ENCODE data around the gene ATP6V1G2. TPM values are rescaled to one million over a fixed set of nuclear protein-coding genes. Genes with fewer than 3 reads are reported as not detected.

Gene ATP6V1G2
- total RNA-seq, 1 donor from 2014 or later = 5.1 TPM

DNA sequence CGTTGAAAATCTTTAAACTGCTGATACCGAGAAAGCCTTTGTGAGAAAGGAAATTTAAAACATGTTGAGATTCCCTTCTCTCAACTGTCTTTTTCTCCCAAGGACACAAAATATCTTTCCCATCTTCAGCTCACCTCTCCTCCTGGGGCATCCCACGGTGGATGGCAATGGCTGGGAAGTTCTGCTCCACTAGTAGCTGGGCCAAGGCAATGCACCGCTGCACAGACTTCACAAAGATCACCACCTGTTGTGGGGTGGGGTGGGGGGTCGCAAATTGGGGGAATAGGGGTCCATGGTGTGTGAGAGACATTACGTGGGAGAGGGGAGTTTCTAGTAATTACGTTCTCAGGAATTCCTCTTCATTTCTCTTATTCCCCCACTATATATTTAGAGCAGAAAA, 15.2 kb downstream of the ATP6V1G2 start:
- Mint-ChIP-seq H3K27me3 (ENCODE audit: low read depth) (peaks cover 9% of the 10 kb centered on the region), H3K9me3 (no peaks in the 10 kb centered on the region), H3K4me1 (peaks cover 31% of the 10 kb centered on the region), H3K4me3 (no peak overlapping the region), H3K36me3 (ENCODE audit: low read depth) (peaks cover 43% of the 10 kb centered on the region), H3K27ac (ENCODE audit: unreplicated experiment) (no peak overlapping the region)
- no peak for DNase-seq (ENCODE audit: low read depth, low spot score)
- TF ChIP-seq, protein P1, sequence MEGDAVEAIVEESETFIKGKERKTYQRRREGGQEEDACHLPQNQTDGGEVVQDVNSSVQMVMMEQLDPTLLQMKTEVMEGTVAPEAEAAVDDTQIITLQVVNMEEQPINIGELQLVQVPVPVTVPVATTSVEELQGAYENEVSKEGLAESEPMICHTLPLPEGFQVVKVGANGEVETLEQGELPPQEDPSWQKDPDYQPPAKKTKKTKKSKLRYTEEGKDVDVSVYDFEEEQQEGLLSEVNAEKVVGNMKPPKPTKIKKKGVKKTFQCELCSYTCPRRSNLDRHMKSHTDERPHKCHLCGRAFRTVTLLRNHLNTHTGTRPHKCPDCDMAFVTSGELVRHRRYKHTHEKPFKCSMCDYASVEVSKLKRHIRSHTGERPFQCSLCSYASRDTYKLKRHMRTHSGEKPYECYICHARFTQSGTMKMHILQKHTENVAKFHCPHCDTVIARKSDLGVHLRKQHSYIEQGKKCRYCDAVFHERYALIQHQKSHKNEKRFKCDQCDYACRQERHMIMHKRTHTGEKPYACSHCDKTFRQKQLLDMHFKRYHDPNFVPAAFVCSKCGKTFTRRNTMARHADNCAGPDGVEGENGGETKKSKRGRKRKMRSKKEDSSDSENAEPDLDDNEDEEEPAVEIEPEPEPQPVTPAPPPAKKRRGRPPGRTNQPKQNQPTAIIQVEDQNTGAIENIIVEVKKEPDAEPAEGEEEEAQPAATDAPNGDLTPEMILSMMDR (conservative IDR thresholded peaks at IDR 0.05) = no peak

DNA sequence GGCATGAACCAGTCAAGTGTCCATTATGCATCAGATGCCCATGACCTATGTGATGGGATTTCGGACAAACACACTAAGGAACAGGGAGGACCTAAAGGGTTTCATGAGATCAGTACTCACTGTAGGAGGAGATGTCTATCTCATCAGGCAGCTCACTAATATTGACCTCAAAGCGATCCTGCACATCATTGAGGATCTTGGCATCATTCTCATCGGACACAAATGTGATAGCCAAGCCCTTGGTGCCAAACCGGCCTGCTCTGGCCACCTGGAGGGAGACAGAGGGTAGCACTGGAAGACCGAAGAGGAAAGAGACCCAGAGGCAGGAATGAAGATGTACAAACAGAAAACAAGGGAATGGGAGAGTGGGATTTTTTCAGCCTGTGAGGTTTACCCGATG, 15.7 kb downstream of the ATP6V1G2 start:
- H3K4me3 Mint-ChIP-seq = peak overlapping the region; percentile 29
- H3K27me3 Mint-ChIP-seq (ENCODE audit: low read depth) = peaks cover 9% of the 10 kb centered on the region
- H3K36me3 Mint-ChIP-seq (ENCODE audit: low read depth) = peaks cover 38% of the 10 kb centered on the region
- no peaks in the 10 kb centered on the region for H3K9me3 Mint-ChIP-seq
- no peak for DNase-seq (ENCODE audit: low read depth, low spot score)
- no peak overlapping the region for H3K27ac Mint-ChIP-seq (ENCODE audit: unreplicated experiment)
- peaks cover 26% of the 10 kb centered on the region for H3K4me1 Mint-ChIP-seq
- TF ChIP-seq, protein P1 (conservative IDR thresholded peaks at IDR 0.05) = no peak

DNA sequence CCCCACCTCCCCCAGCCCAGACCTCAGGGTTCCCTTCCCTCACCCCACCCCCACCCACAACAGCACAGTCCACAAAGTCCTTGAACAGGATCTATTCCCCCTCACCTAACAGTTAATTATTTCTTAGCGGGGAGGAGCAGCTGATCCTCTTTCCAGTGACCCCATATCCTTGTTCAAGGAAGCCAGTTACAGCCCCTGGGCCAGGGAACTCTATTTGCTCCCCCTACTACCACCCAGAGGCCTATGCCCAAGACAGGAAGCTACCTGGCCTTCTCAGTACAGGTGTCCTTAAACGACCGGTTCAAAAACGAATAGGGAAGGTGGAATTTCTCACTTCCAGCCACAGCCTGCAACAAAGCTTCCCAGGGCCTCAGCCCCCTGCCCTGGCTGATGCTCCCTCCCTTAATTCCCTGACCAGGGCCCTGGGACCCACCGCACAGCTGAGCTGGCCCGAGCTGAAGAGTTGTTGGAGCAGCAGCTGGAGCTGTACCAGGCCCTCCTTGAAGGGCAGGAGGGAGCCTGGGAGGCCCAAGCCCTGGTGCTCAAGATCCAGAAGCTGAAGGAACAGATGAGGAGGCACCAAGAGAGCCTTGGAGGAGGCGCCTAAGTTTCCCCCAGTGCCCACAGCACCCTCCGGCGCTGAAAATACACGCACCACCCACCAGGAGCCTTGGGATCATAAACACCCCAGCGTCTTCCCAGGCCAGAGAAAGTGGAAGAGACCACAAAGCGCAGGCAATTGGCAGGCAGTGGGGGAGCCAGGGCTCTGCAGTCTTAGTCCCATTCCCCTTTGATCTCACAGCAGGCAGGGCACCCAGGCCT, 16.9 kb downstream of the ATP6V1G2 start:
- DNase-seq (ENCODE audit: low read depth, low spot score) = no peak
- TF ChIP-seq, protein P1 (conservative IDR thresholded peaks at IDR 0.05) = no peak
- Mint-ChIP-seq H3K27ac (ENCODE audit: unreplicated experiment) (no peak overlapping the region), H3K36me3 (ENCODE audit: low read depth) (peaks cover 29% of the 10 kb centered on the region), H3K4me3 (peak overlapping the region; percentile 47), H3K9me3 (no peaks in the 10 kb centered on the region), H3K4me1 (peaks cover 19% of the 10 kb centered on the region), H3K27me3 (ENCODE audit: low read depth) (peaks cover 9% of the 10 kb centered on the region)

DNA sequence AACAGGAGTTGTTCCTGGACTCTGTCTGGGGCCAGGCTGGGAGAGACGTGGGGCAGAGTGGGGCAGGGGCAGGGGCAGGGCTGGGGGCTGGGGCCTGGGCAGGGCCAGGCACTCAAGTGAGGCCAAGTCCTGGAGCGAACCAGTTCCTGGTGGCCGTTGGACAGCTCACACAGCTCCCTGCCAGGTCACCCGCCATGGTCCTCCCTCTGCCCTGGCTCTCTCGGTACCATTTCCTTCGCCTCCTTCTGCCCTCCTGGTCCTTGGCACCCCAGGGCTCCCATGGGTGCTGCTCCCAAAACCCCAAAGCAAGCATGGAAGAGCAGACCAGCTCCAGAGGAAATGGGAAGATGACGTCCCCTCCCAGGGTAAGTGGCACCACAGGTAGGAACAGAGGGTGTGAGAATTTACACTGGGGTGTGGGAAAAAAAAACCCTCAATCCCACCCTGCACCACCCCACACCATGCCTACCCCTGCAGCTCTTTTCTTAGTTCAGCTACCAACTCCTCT, 17.5 kb downstream of the ATP6V1G2 start, which contains the start of gene MCCD1:
TSS of gene MCCD1 (plus strand) at position 142 of the 508 bp plus-strand sequence. CDS start at position 195, 53 bp downstream.
- peak within 1 kb of the TSS; percentile 38 for H3K27ac Mint-ChIP-seq (ENCODE audit: unreplicated experiment)
- TF ChIP-seq, protein P1 (conservative IDR thresholded peaks at IDR 0.05) = no peak
- peaks cover 9% of the 10 kb centered on the region for H3K27me3 Mint-ChIP-seq (ENCODE audit: low read depth)
- H3K4me1 Mint-ChIP-seq = peaks cover 19% of the 10 kb centered on the region
- peak within 1 kb of the TSS; percentile 69 for H3K4me3 Mint-ChIP-seq
- no peak for DNase-seq (ENCODE audit: low read depth, low spot score)
- no peaks in the 10 kb centered on the region for H3K9me3 Mint-ChIP-seq
- peaks cover 27% of the 10 kb centered on the region for H3K36me3 Mint-ChIP-seq (ENCODE audit: low read depth)

DNA sequence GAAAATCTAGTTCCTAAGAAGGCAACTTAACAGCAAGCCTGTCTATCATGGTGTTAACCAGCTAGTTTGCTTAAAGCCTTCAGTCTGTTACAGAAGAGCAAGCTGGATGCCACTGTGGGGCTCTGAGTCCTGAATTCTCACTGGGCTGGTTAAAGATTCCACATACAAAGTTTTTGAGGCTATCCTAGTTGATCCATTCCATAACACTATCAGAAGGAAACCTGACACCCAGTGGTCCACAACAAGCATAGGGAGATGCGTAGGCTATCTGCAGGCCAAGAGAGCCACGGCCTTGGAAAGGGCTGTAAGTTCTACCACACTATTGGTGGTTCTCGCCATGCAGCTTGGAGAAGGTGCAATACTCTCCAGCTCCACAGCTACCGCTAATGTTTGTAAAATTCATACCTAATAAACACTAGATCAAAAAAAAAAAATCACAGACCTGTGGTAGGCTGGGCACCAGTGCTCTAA, 18.1 kb downstream of the ATP6V1G2 start:
- Mint-ChIP-seq H3K27ac (ENCODE audit: unreplicated experiment) (peak overlapping the region; percentile 38), H3K4me3 (peak overlapping the region; percentile 69), H3K27me3 (ENCODE audit: low read depth) (peaks cover 9% of the 10 kb centered on the region), H3K36me3 (ENCODE audit: low read depth) (peaks cover 25% of the 10 kb centered on the region), H3K4me1 (peaks cover 16% of the 10 kb centered on the region), H3K9me3 (no peaks in the 10 kb centered on the region)
- DNase-seq (ENCODE audit: low read depth, low spot score) = no peak
- TF ChIP-seq, protein P1 (conservative IDR thresholded peaks at IDR 0.05) = no peak
